Activated naive CD8-positive, alpha-beta T cell treated with anti-CD3 and anti-CD28 coated beads, Interleukin-2, amount 10 ng/mL, durations not matched to agents 7 days and 5 days (primary cell): ENCODE results near the gene RPN2. TPM values are rescaled to one million over a fixed set of nuclear protein-coding genes. Genes with fewer than 3 reads are reported as not detected.

Experiments used
- ATAC-seq: fragments of 150-1000 bp; cut with Tn5 transposase; one replicate; pipeline ENCODE4 v1.10.0; 2021; ENCODE audit warnings: low read depth, moderate library complexity
- POLR2A ChIA-PET: fragments of 350-600 bp; sonication (Branson Sonifier 250); formaldehyde crosslinking; loops from one replicate; lab custom pipeline; 2021; ENCODE audit warnings: antibody characterized with exemption; lab: Charles Lee
- DNase-seq: peaks from one replicate; pipeline ENCODE4 v3.0.0; 2021
- H3K27ac Mint-ChIP-seq: one replicate; pipeline ENCODE4 v1.8.0; 2022; ENCODE audit warnings: mild to moderate bottlenecking, mixed read lengths
- H3K27me3 Mint-ChIP-seq: one replicate; pipeline ENCODE4 v1.8.0; 2022; ENCODE audit warnings: mild to moderate bottlenecking, moderate library complexity, mixed read lengths
- H3K36me3 Mint-ChIP-seq: one replicate; pipeline ENCODE4 v1.8.0; 2021; ENCODE audit warnings: mild to moderate bottlenecking, mixed read lengths
- H3K4me1 Mint-ChIP-seq: one replicate; pipeline ENCODE4 v1.8.0; 2021; ENCODE audit warnings: mixed read lengths
- H3K4me3 Mint-ChIP-seq: one replicate; pipeline ENCODE4 v1.8.0; 2022; ENCODE audit warnings: mild to moderate bottlenecking, moderate library complexity, mixed read lengths
- H3K9me3 Mint-ChIP-seq: one replicate; pipeline ENCODE4 v1.8.0; 2021; ENCODE audit warnings: mixed read lengths
- total RNA-seq, 2 experiments: library from RNA; stranded (reverse); gene quantifications; one replicate each; pipeline ENCODE4 v1.2.3, GENCODE V29; 2021

Gene RPN2
- total RNA-seq, 2 experiments from 2014 or later, result 126 to 135 TPM

GRCh38 chr20:37229357-37229756, 50.2 kb downstream of the RPN2 start:
- POLR2A ChIA-PET, result no interaction called here
- no peak for ATAC-seq
- no peaks in the 10 kb centered on the region for H3K4me1 Mint-ChIP-seq
- peaks cover 31% of the 10 kb centered on the region for H3K36me3 Mint-ChIP-seq
- H3K27ac Mint-ChIP-seq, result no peak overlapping the region
- H3K9me3 Mint-ChIP-seq, result no peaks in the 10 kb centered on the region
- H3K27me3 Mint-ChIP-seq, result no peaks in the 10 kb centered on the region
- H3K4me3 Mint-ChIP-seq, result no peak overlapping the region
- DNase-seq, result no peak

- Mint-ChIP-seq H3K36me3 (peaks cover 32% of the 10 kb centered on the region), H3K27ac (no peak overlapping the region), H3K9me3 (no peaks in the 10 kb centered on the region), H3K4me3 (no peak overlapping the region), H3K27me3 (no peaks in the 10 kb centered on the region), H3K4me1 (no peaks in the 10 kb centered on the region)
- no peak for ATAC-seq
- DNase-seq, result no peak
- POLR2A ChIA-PET, result no interaction called here
These were observed 51.1 kb downstream of the RPN2 start for GRCh38 chr20:37230200-37230599.

GRCh38 chr20:37231947-37232630, 53.0 kb downstream of the RPN2 start:
- Mint-ChIP-seq H3K36me3 (peaks cover 29% of the 10 kb centered on the region), H3K9me3 (no peaks in the 10 kb centered on the region), H3K27me3 (no peaks in the 10 kb centered on the region), H3K4me3 (no peak overlapping the region), H3K4me1 (no peaks in the 10 kb centered on the region), H3K27ac (no peak overlapping the region)
- DNase-seq (no peak), ATAC-seq (no peak)
- POLR2A ChIA-PET, result no interaction called here

- ATAC-seq (no peak), DNase-seq (no peak)
- peaks cover 25% of the 10 kb centered on the region for H3K36me3 Mint-ChIP-seq
- no peaks in the 10 kb centered on the region for H3K27me3 Mint-ChIP-seq
- no peak overlapping the region for H3K4me3 Mint-ChIP-seq
- H3K27ac Mint-ChIP-seq, result no peak overlapping the region
- no peaks in the 10 kb centered on the region for H3K9me3 Mint-ChIP-seq
- POLR2A ChIA-PET, result no interaction called here
- H3K4me1 Mint-ChIP-seq, result no peaks in the 10 kb centered on the region
These were observed 54.6 kb downstream of the RPN2 start for GRCh38 chr20:37233548-37234253.

- DNase-seq (no peak), ATAC-seq (no peak)
- no peaks in the 10 kb centered on the region for H3K9me3 Mint-ChIP-seq
- POLR2A ChIA-PET, result no interaction called here
- no peaks in the 10 kb centered on the region for H3K4me1 Mint-ChIP-seq
- H3K36me3 Mint-ChIP-seq, result peaks cover 21% of the 10 kb centered on the region
- no peaks in the 10 kb centered on the region for H3K27me3 Mint-ChIP-seq
- no peak overlapping the region for H3K4me3 Mint-ChIP-seq
- H3K27ac Mint-ChIP-seq, result no peak overlapping the region
These were observed 55.1 kb downstream of the RPN2 start for GRCh38 chr20:37234254-37234581.

GRCh38 chr20:37235065-37235464, 55.9 kb downstream of the RPN2 start:
- POLR2A ChIA-PET, result no interaction called here
- H3K27ac Mint-ChIP-seq, result no peak overlapping the region
- no peak overlapping the region for H3K4me3 Mint-ChIP-seq
- ATAC-seq (no peak), DNase-seq (no peak)
- peaks cover 19% of the 10 kb centered on the region for H3K36me3 Mint-ChIP-seq
- no peaks in the 10 kb centered on the region for H3K27me3 Mint-ChIP-seq
- H3K4me1 Mint-ChIP-seq, result no peaks in the 10 kb centered on the region
- H3K9me3 Mint-ChIP-seq, result no peaks in the 10 kb centered on the region

- POLR2A ChIA-PET, result no interaction called here
- H3K27ac Mint-ChIP-seq, result no peak overlapping the region
- H3K36me3 Mint-ChIP-seq, result peaks cover 20% of the 10 kb centered on the region
- H3K4me3 Mint-ChIP-seq, result no peak overlapping the region
- H3K9me3 Mint-ChIP-seq, result no peaks in the 10 kb centered on the region
- no peak for ATAC-seq
- H3K27me3 Mint-ChIP-seq, result no peaks in the 10 kb centered on the region
- no peak for DNase-seq
- H3K4me1 Mint-ChIP-seq, result no peaks in the 10 kb centered on the region
These were observed 57.3 kb downstream of the RPN2 start for GRCh38 chr20:37236462-37236861.

- ATAC-seq, result no peak
- Mint-ChIP-seq H3K27ac (no peak overlapping the region), H3K27me3 (no peaks in the 10 kb centered on the region), H3K4me3 (no peak overlapping the region), H3K36me3 (peaks cover 16% of the 10 kb centered on the region), H3K9me3 (no peaks in the 10 kb centered on the region), H3K4me1 (no peaks in the 10 kb centered on the region)
- no peak for DNase-seq
- POLR2A ChIA-PET, result no interaction called here
These were observed 58.5 kb downstream of the RPN2 start for GRCh38 chr20:37237656-37238055.

GRCh38 chr20:37238426-37238825, 59.3 kb downstream of the RPN2 start:
- Mint-ChIP-seq H3K9me3 (no peaks in the 10 kb centered on the region), H3K36me3 (peaks cover 19% of the 10 kb centered on the region), H3K4me1 (no peaks in the 10 kb centered on the region), H3K27ac (no peak overlapping the region), H3K27me3 (no peaks in the 10 kb centered on the region), H3K4me3 (no peak overlapping the region)
- DNase-seq (no peak), ATAC-seq (no peak)
- POLR2A ChIA-PET, result interaction anchor here (0.5 kb wide), 1 partner anchor 253 kb away, joined by 3 read pairs; no protein-coding TSS in a partner anchor

- Mint-ChIP-seq H3K27ac (no peak overlapping the region), H3K4me3 (no peak overlapping the region), H3K9me3 (no peaks in the 10 kb centered on the region), H3K4me1 (no peaks in the 10 kb centered on the region), H3K36me3 (peaks cover 17% of the 10 kb centered on the region), H3K27me3 (no peaks in the 10 kb centered on the region)
- DNase-seq, result no peak
- no peak for ATAC-seq
- POLR2A ChIA-PET, result interaction anchor here (0.5 kb wide), 1 partner anchor 254 kb away, joined by 3 read pairs; no protein-coding TSS in a partner anchor
These were observed 59.9 kb downstream of the RPN2 start for GRCh38 chr20:37238935-37239451.

GRCh38 chr20:37240337-37241067, 61.4 kb downstream of the RPN2 start:
- ATAC-seq (no peak), DNase-seq (no peak)
- POLR2A ChIA-PET, result no interaction called here
- no peaks in the 10 kb centered on the region for H3K9me3 Mint-ChIP-seq
- H3K27me3 Mint-ChIP-seq, result no peaks in the 10 kb centered on the region
- H3K36me3 Mint-ChIP-seq, result peaks cover 12% of the 10 kb centered on the region
- no peak overlapping the region for H3K27ac Mint-ChIP-seq
- no peaks in the 10 kb centered on the region for H3K4me1 Mint-ChIP-seq
- no peak overlapping the region for H3K4me3 Mint-ChIP-seq

GRCh38 chr20:37242503-37242902, 63.4 kb downstream of the RPN2 start:
- ATAC-seq, result no peak
- Mint-ChIP-seq H3K4me1 (no peaks in the 10 kb centered on the region), H3K9me3 (no peaks in the 10 kb centered on the region), H3K27me3 (no peaks in the 10 kb centered on the region), H3K27ac (no peak overlapping the region), H3K36me3 (peaks cover 12% of the 10 kb centered on the region), H3K4me3 (no peak overlapping the region)
- POLR2A ChIA-PET, result no interaction called here
- no peak for DNase-seq

- POLR2A ChIA-PET, result no interaction called here
- Mint-ChIP-seq H3K36me3 (peaks cover 12% of the 10 kb centered on the region), H3K27me3 (no peaks in the 10 kb centered on the region), H3K4me3 (no peak overlapping the region), H3K4me1 (no peaks in the 10 kb centered on the region), H3K9me3 (no peaks in the 10 kb centered on the region), H3K27ac (peak overlapping the region; percentile 30)
- ATAC-seq (no peak), DNase-seq (no peak)
These were observed 64.2 kb downstream of the RPN2 start for GRCh38 chr20:37243076-37243936.
